ENCODE measurements around the gene MDM1.

DNA sequence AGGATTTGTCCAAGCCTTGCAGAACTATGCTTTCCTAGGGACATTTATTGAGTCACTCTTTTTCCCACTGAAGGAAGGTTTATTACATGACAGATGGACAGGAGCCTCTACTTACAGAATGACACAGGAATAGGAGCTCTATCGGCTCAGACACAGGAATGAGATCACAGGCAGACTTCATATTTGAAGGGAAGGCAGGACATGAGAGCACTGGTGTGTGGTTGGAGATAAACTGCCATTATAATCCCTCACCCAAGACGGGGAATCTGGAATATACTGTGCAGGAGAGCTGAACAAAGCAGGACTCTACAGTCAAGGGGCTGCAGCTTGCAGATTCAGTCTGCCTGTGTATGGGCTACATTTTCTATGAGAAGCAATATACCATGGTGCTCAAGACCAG, 51.9 kb downstream of the MDM1 start:
- TF ChIP-seq, protein P1, sequence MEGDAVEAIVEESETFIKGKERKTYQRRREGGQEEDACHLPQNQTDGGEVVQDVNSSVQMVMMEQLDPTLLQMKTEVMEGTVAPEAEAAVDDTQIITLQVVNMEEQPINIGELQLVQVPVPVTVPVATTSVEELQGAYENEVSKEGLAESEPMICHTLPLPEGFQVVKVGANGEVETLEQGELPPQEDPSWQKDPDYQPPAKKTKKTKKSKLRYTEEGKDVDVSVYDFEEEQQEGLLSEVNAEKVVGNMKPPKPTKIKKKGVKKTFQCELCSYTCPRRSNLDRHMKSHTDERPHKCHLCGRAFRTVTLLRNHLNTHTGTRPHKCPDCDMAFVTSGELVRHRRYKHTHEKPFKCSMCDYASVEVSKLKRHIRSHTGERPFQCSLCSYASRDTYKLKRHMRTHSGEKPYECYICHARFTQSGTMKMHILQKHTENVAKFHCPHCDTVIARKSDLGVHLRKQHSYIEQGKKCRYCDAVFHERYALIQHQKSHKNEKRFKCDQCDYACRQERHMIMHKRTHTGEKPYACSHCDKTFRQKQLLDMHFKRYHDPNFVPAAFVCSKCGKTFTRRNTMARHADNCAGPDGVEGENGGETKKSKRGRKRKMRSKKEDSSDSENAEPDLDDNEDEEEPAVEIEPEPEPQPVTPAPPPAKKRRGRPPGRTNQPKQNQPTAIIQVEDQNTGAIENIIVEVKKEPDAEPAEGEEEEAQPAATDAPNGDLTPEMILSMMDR (IDR thresholded peaks at IDR 0.05) = no peak
- no peak for TF ChIP-seq EP300 (IDR thresholded peaks at IDR 0.05)

Measured in stomach (tissue), 4 donors.